B cell (primary cell): ENCODE measurements around the gene VCX3B. TPM values are rescaled to one million over a fixed set of nuclear protein-coding genes. Genes with fewer than 3 reads are reported as not detected.
"Not testable (repeated sequence)": the region's sequence is repeated elsewhere in the genome, so short reads cannot be mapped to it uniquely, and the experiment has no call there.

Experiments used
- ATAC-seq: fragments of 200-7000 bp; cut with Tn5 transposase; one replicate; pipeline ENCODE4 v1.10.0; 2021; ENCODE audit warnings: low read depth, mild to moderate bottlenecking, moderate number of reproducible peaks, moderate library complexity
- CTCF ChIA-PET: fragments of 350-600 bp; sonication (Branson Sonifier 250); formaldehyde crosslinking; loops from one replicate; lab custom pipeline; 2021; ENCODE audit warnings: antibody characterized with exemption, inconsistent platforms; lab: Charles Lee
- POLR2A ChIA-PET: fragments of 350-600 bp; sonication (Branson Sonifier 250); formaldehyde crosslinking; loops from one replicate; lab custom pipeline; 2021; ENCODE audit warnings: antibody characterized with exemption; lab: Charles Lee
- DNase-seq: peaks from one replicate; pipeline ENCODE4 v3.0.0; 2013
- H2AFZ ChIP-seq: 2 replicates; pipeline ENCODE4 v1.6.1; 2012; ENCODE audit warnings: mild to moderate bottlenecking, low read depth, low read length; ENCODE audit not compliant: insufficient read depth, poor library complexity, severe bottlenecking
- H3K27ac ChIP-seq, 2 donors: 1 replicate in 1 of 2; 2 replicates in 1 of 2; pipeline ENCODE4 v1.5.1; 2012 to 2013; ENCODE audit warnings: low read length in 2 of 2, mild to moderate bottlenecking in 2 of 2, moderate library complexity in 1 of 2
- H3K27me3 ChIP-seq, 4 experiments: fragments of 200-600 bp in 1 of 4; sonication (generic) in 1 of 4; replicated peaks in 1 of 4; 1 replicate in 2 of 4; 2 replicates in 2 of 4; pipeline versions ENCODE4 v1.6.1 to v1.7.0; 2013 to 2016; ENCODE audit warnings: low read length in 3 of 4, mild to moderate bottlenecking in 2 of 4, mixed read lengths in 1 of 4, moderate library complexity in 1 of 4; ENCODE audit not compliant: insufficient read depth in 4 of 4, control insufficient read depth in 3 of 4; ENCODE audit errors: control extremely low read depth in 1 of 4
- H3K36me3 ChIP-seq, 2 experiments: replicated peaks in 1 of 2; 1 replicate in 1 of 2; 2 replicates in 1 of 2; pipeline versions ENCODE4 v1.6.1 to v1.7.1; 2013; ENCODE audit warnings: low read length in 1 of 2; ENCODE audit not compliant: insufficient read depth in 2 of 2, control insufficient read depth in 1 of 2; ENCODE audit errors: control extremely low read depth in 1 of 2, extremely low read depth in 1 of 2
- H3K4me1 ChIP-seq, 2 donors: fragments of 200-600 bp in 1 of 2; sonication (generic) in 1 of 2; 1 replicate in 1 of 2; 2 replicates in 1 of 2; pipeline versions ENCODE4 v1.5.1 to v1.6.1; 2013 to 2017; ENCODE audit warnings: low read length in 2 of 2; ENCODE audit not compliant: control insufficient read depth in 2 of 2, insufficient read depth in 2 of 2
- H3K4me2 ChIP-seq: replicated peaks from 2 replicates; pipeline ENCODE3; 2012; ENCODE audit warnings: mild to moderate bottlenecking, low read depth, low read length; ENCODE audit not compliant: poor library complexity, severe bottlenecking
- H3K4me3 ChIP-seq, 5 experiments: fragments of 200-600 bp in 1 of 5; sonication (generic) in 1 of 5; 1 replicate in 3 of 5; 2 replicates in 2 of 5; pipeline versions ENCODE4 v1.5.1 to v1.7.0; 2011 to 2016; ENCODE audit warnings: low read length in 4 of 5, mild to moderate bottlenecking in 4 of 5, low read depth in 2 of 5, control low read depth in 1 of 5, moderate library complexity in 1 of 5; ENCODE audit not compliant: insufficient read depth in 1 of 5; ENCODE audit errors: control extremely low read depth in 1 of 5, extremely low read depth in 1 of 5
- H3K79me2 ChIP-seq: fragments of 200-600 bp; sonication (generic); one replicate; pipeline ENCODE4 v1.6.0; 2016; ENCODE audit warnings: low read length; ENCODE audit not compliant: control insufficient read depth, insufficient read depth
- H3K9ac ChIP-seq: fragments of 200-600 bp; sonication (generic); 2 replicates; pipeline ENCODE4 v1.6.1; 2017; ENCODE audit warnings: mild to moderate bottlenecking, low read length, moderate library complexity
- H3K9me3 ChIP-seq, 3 donors: one replicate each; pipeline versions ENCODE4 v1.6.1 to v1.7.1; 2013; ENCODE audit warnings: low read length in 2 of 3; ENCODE audit not compliant: control insufficient read depth in 2 of 3, insufficient read depth in 1 of 3; ENCODE audit errors: control extremely low read depth in 1 of 3
- H4K20me1 ChIP-seq: 2 replicates; pipeline ENCODE4 v1.6.0; 2012; ENCODE audit warnings: mild to moderate bottlenecking, low read length; ENCODE audit not compliant: insufficient read depth, control insufficient read depth, poor library complexity, severe bottlenecking
- H3K27ac Mint-ChIP-seq: one replicate; pipeline ENCODE4 v1.8.0; 2021; ENCODE audit warnings: mixed read lengths
- H3K27me3 Mint-ChIP-seq: one replicate; pipeline ENCODE4 v1.8.0; 2021; ENCODE audit warnings: mixed read lengths
- H3K4me1 Mint-ChIP-seq: one replicate; pipeline ENCODE4 v1.8.0; 2021; ENCODE audit warnings: mixed read lengths
- H3K4me3 Mint-ChIP-seq: one replicate; pipeline ENCODE4 v1.8.0; 2021; ENCODE audit warnings: mixed read lengths
- H3K9me3 Mint-ChIP-seq: one replicate; pipeline ENCODE4 v1.8.0; 2022; ENCODE audit warnings: mixed read lengths; ENCODE audit not compliant: insufficient read depth
- EZH2 ChIP-seq: IDR thresholded peaks from 2 replicates; pipeline ENCODE4 v1.6.1; 2012; ENCODE audit warnings: borderline replicate concordance, low read depth, mild to moderate bottlenecking, moderate library complexity, low read length; ENCODE audit not compliant: insufficient read depth, poor library complexity, severe bottlenecking
- WGBS: methylation state at CpG from one replicate; pipeline ENCODE4 v1.1.5; 2013; ENCODE audit warnings: missing lambda C conversion rate; ENCODE audit not compliant: insufficient coverage; 5-methylcytosine and 5-hydroxymethylcytosine counted together
- intact Hi-C: fragments of 100-400 bp; cut with micrococcal nuclease; formaldehyde crosslinking; loops from one replicate; pipeline ENCODE4 v1.10.0; 2022
- polyA plus RNA-seq: library from polyadenylated mRNA; depleted of rRNA; stranded (reverse); fragments of >200 nt; gene quantifications from 2 replicates; pipeline ENCODE4 v1.2.3, GENCODE V29; 2012
- total RNA-seq, 2 donors: library from RNA; stranded (reverse); fragments of 120-200 nt in 1 of 2; gene quantifications; 1 replicate in 1 of 2; 2 replicates in 1 of 2; pipeline versions ENCODE4 v1.2.3 to v1.2.4, GENCODE V29; 2013 to 2022
- TF ChIP-seq, protein P1 (sequence below): fragments of 200-600 bp; IDR thresholded peaks from one replicate; pipeline ENCODE4 v1.8.0; 2022; ENCODE audit warnings: antibody characterized with exemption, mild to moderate bottlenecking

VCX3B gene
- total and polyA plus RNA-seq, 2 donors (not counting 1 experiment from before 2014, with no cell fraction given) = not detected

DNA sequence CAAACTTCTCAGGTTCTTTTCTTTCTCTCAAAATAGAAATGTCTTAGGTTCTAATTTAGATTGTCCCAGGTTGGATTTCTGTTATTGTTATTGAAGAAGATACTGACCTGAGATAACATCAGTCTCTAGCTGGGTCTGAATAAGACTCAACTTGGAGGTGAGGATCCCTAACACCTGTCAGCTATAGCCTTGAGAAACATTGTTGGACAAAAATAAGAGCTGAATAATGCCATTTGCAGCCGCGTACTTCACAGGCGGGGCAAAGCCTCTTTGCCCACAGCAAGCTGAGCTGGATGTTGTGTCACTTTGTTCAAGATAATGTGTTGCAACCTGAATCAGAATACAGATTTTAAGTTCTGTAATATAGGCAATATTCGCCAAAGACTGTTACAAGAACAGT lies 35.6 kb downstream of the VCX3B start:
- ATAC-seq = no peak
- H3K4me1 Mint-ChIP-seq = no peaks in the 10 kb centered on the region
- no peaks in the 10 kb centered on the region for H3K9me3 ChIP-seq
- no peak for DNase-seq
- ChIA-PET POLR2A (no interaction called here), CTCF (no interaction called here)
- H3K9me3 Mint-ChIP-seq = no peaks in the 10 kb centered on the region
- no peak overlapping the region for H3K4me2 ChIP-seq
- intact Hi-C loops = no loop called here
- H3K27ac Mint-ChIP-seq = no peak overlapping the region
- H3K9ac ChIP-seq = no peak overlapping the region
- no peak overlapping the region for H3K4me3 ChIP-seq
- no peak for TF ChIP-seq EZH2
- TF ChIP-seq, protein P1, sequence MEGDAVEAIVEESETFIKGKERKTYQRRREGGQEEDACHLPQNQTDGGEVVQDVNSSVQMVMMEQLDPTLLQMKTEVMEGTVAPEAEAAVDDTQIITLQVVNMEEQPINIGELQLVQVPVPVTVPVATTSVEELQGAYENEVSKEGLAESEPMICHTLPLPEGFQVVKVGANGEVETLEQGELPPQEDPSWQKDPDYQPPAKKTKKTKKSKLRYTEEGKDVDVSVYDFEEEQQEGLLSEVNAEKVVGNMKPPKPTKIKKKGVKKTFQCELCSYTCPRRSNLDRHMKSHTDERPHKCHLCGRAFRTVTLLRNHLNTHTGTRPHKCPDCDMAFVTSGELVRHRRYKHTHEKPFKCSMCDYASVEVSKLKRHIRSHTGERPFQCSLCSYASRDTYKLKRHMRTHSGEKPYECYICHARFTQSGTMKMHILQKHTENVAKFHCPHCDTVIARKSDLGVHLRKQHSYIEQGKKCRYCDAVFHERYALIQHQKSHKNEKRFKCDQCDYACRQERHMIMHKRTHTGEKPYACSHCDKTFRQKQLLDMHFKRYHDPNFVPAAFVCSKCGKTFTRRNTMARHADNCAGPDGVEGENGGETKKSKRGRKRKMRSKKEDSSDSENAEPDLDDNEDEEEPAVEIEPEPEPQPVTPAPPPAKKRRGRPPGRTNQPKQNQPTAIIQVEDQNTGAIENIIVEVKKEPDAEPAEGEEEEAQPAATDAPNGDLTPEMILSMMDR = no peak
- H3K79me2 ChIP-seq = no peaks in the 10 kb centered on the region
- no peak overlapping the region for H2AFZ ChIP-seq
- no peaks in the 10 kb centered on the region for H3K27me3 ChIP-seq
- no peaks in the 10 kb centered on the region for H3K36me3 ChIP-seq
- no peaks in the 10 kb centered on the region for H3K27me3 Mint-ChIP-seq
- WGBS = 93% methylated on average over 3 of the region's 4 CpGs
- H4K20me1 ChIP-seq = no peaks in the 10 kb centered on the region
- H3K4me3 Mint-ChIP-seq = no peak overlapping the region
- no peak overlapping the region for H3K27ac ChIP-seq
- H3K4me1 ChIP-seq = no peaks in the 10 kb centered on the region

DNA sequence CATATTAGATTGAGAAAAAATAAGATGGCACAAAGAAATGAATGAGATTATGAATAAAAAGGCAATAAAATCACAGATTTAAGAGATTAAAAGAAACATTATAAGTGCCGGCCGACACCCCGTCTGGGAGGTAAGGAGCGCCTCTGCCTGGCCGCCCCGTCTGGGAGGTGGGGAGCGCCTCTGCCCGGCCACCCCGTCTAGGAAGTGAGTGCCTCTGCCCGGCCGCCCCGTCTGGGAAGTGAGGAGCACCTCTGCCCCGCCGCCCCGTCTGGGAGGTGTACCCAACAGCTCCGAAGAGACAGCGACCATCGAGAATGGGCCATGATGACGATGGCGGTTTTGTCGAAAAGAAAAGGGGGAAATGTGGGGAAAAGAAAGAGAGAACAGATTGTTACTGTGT lies 37.5 kb downstream of the VCX3B start:
- H3K4me3 Mint-ChIP-seq, POLR2A ChIA-PET, H3K4me1 ChIP-seq, H3K9ac ChIP-seq, H3K9me3 ChIP-seq, H3K27ac ChIP-seq, CTCF ChIA-PET, H3K4me2 ChIP-seq, H3K36me3 ChIP-seq, intact Hi-C loops, ATAC-seq, H3K79me2 ChIP-seq, DNase-seq, H3K27me3 Mint-ChIP-seq, H3K4me3 ChIP-seq, H2AFZ ChIP-seq, H3K4me1 Mint-ChIP-seq, H4K20me1 ChIP-seq, H3K27ac Mint-ChIP-seq, H3K9me3 Mint-ChIP-seq, H3K27me3 ChIP-seq: not testable (repeated sequence)
- 90% methylated on average over 2 of the region's 21 CpGs for WGBS
